Spleen (tissue), 11 donors: ENCODE data around the gene OAT. TPM values are rescaled to one million over a fixed set of nuclear protein-coding genes. Genes with fewer than 3 reads are reported as not detected.

Experiments
- DNase-seq: peaks from one replicate; pipeline ENCODE4 v3.0.0-alpha.2; 2020
- H3K27ac ChIP-seq, 8 donors: fragments of 200-600 bp; sonication (generic) in 7 of 8; 1 replicate in 4 of 8; 2 replicates in 4 of 8; pipeline versions ENCODE4 v1.5.0 to v1.8.0; 2016 to 2021; ENCODE audit warnings: inconsistent platforms in 4 of 8, mild to moderate bottlenecking in 4 of 8, moderate library complexity in 1 of 8
- H3K27me3 ChIP-seq, 7 donors: fragments of 200-600 bp; sonication (generic) in 6 of 7; replicated peaks in 1 of 7; 1 replicate in 4 of 7; 2 replicates in 3 of 7; pipeline versions ENCODE4 v1.5.0 to v1.8.0; 2016 to 2021; ENCODE audit warnings: inconsistent platforms in 3 of 7, mild to moderate bottlenecking in 1 of 7
- H3K36me3 ChIP-seq, 6 donors: fragments of 200-600 bp; sonication (generic) in 5 of 6; 1 replicate in 4 of 6; 2 replicates in 2 of 6; pipeline versions ENCODE4 v1.5.0 to v1.8.0; 2016 to 2021; ENCODE audit warnings: inconsistent platforms in 2 of 6
- H3K4me1 ChIP-seq, 6 donors: fragments of 200-600 bp; sonication (generic) in 5 of 6; 1 replicate in 3 of 6; 2 replicates in 3 of 6; pipeline versions ENCODE4 v1.5.0 to v1.8.0; 2016 to 2021; ENCODE audit warnings: inconsistent platforms in 3 of 6
- H3K4me3 ChIP-seq, 8 donors: fragments of 200-600 bp; sonication (generic) in 7 of 8; 1 replicate in 4 of 8; 2 replicates in 4 of 8; pipeline versions ENCODE4 v1.5.0 to v1.8.0; 2016 to 2021; ENCODE audit warnings: inconsistent platforms in 4 of 8, mild to moderate bottlenecking in 4 of 8, moderate library complexity in 2 of 8
- H3K9me3 ChIP-seq, 8 donors: fragments of 200-600 bp; sonication (generic) in 7 of 8; 1 replicate in 4 of 8; 2 replicates in 4 of 8; pipeline versions ENCODE4 v1.5.0 to v1.8.0; 2016 to 2021; ENCODE audit warnings: inconsistent platforms in 4 of 8
- CTCF ChIP-seq, 11 experiments: fragments of 200-600 bp in 7 of 11; fragments of 450-650 bp in 4 of 11; sonication (generic) in 4 of 11; IDR thresholded peaks in 8 of 11; conservative IDR thresholded peaks in 3 of 11; 1 replicate in 7 of 11; 2 replicates in 4 of 11; pipeline versions ENCODE4 v1.4.0 to v1.8.0; 2016 to 2021; ENCODE audit warnings: antibody characterized with exemption in 11 of 11, inconsistent platforms in 4 of 11, mild to moderate bottlenecking in 1 of 11
- POLR2A ChIP-seq, 3 donors: fragments of 450-650 bp; IDR thresholded peaks; one replicate each; pipeline ENCODE4 v1.5.1; 2017; ENCODE audit warnings: antibody characterized with exemption in 3 of 3, mild to moderate bottlenecking in 1 of 3
- POLR2AphosphoS5 ChIP-seq, 3 donors: sonication (generic); formaldehyde crosslinking; IDR thresholded peaks; one replicate each; pipeline ENCODE4 v1.5.1; 2017; ENCODE audit warnings: antibody characterized with exemption in 3 of 3
- WGBS, 5 donors: extraction: QIAGEN DNeasy Blood & Tissue Kit in 3 of 5; methylation state at CpG; one replicate each; pipeline versions ENCODE4 v1.1.5 to v1.1.7; 2013 to 2018; 5-methylcytosine and 5-hydroxymethylcytosine counted together
- intact Hi-C: fragments of 100-400 bp; cut with DNase I; formaldehyde crosslinking; loops from one replicate; pipeline ENCODE4 v1.15.0; 2023; ENCODE audit warnings: low total_unique reads
- polyA plus RNA-seq, 3 donors: library from polyadenylated mRNA; stranded (reverse); fragments of 200-250 nt; gene quantifications; one replicate each; pipeline ENCODE4 v1.2.1, GENCODE V29; 2013
- total RNA-seq, 7 donors: library from RNA; depleted of rRNA in 3 of 7; stranded (reverse); fragments of >200 nt in 3 of 7; fragmentation: NEBNext Ultra II Directional in 4 of 7; extraction: Animal tissue kit (Norgen Biotek cat#: 25700) in 4 of 7; gene quantifications; one replicate each; pipeline versions ENCODE4 v1.1.0 to v1.2.1, GENCODE V29; 2016 to 2021
- donor health status: healthy with polysubstance abuse.
- donor health status: DM: no; HTN: no; CAD: no; lungs with moderate emphysema.
- donor health status: DM: no; HTN: no; CAD: no.
- donor health status: Bipolar disorder and iron deficiency.
- donor health status: healthy.
- donor health status: DM: no; HTN: no; CAD: no.
- donor health status: DM: yes; HTN: yes; CAD: no.

OAT gene
- total and polyA plus RNA-seq, 10 donors = 22.1 to 63.0 (median 47.0) TPM

GRCh38 chr10:124366343-124366742 is 52.4 kb downstream of the OAT start:
- peaks cover 0 to 20% (median 0%) of the 10 kb centered on the region in 6 donors for H3K4me1 ChIP-seq
- TF ChIP-seq CTCF (IDR thresholded peaks at IDR 0.05 in 8 of 11, conservative IDR thresholded peaks at IDR 0.05 in 3 of 11) (no peak), POLR2A (IDR thresholded peaks at IDR 0.05) (no peak), POLR2AphosphoS5 (IDR thresholded peaks at IDR 0.05) (no peak)
- 66 to 87% (median 83%) methylated on average over 5 of the region's 5 CpGs for WGBS, 5 donors

GRCh38 chr10:124364674-124365073 is 54.0 kb downstream of the OAT start:
- peaks cover 0 to 9% (median 0%) of the 10 kb centered on the region in 7 donors for H3K27me3 ChIP-seq

More at GRCh38 chr10:124366343-124366742, 52.4 kb downstream of the OAT start:
- no peak for DNase-seq
- intact Hi-C loops = no loop called here
- no peaks in the 10 kb centered on the region for H3K9me3 ChIP-seq
- H3K36me3 ChIP-seq = no peaks in the 10 kb centered on the region
- H3K4me3 ChIP-seq = no peak overlapping the region
- peaks cover 0 to 20% (median 0%) of the 10 kb centered on the region in 7 donors for H3K27me3 ChIP-seq
- no peak overlapping the region for H3K27ac ChIP-seq

GRCh38 chr10:124362568-124362967 is 56.2 kb downstream of the OAT start:
- intact Hi-C loops = no loop called here
- DNase-seq = peak; percentile 24
- peaks cover 0 to 4% (median 0%) of the 10 kb centered on the region in 6 donors for H3K4me1 ChIP-seq
- H3K27me3 ChIP-seq = peaks cover 0 to 4% (median 0%) of the 10 kb centered on the region in 7 donors
- H3K36me3 ChIP-seq = no peaks in the 10 kb centered on the region
- no peak overlapping the region for H3K4me3 ChIP-seq
- no peak for TF ChIP-seq POLR2A (IDR thresholded peaks at IDR 0.05)
- TF ChIP-seq POLR2AphosphoS5 (IDR thresholded peaks at IDR 0.05) = no peak
- no peak for TF ChIP-seq CTCF (IDR thresholded peaks at IDR 0.05 in 8 of 11, conservative IDR thresholded peaks at IDR 0.05 in 3 of 11)
- 73 to 89% (median 88%) methylated on average over 10 of the region's 10 CpGs for WGBS, 5 donors
- peaks cover 0 to 23% (median 17%) of the 10 kb centered on the region in 8 donors for H3K9me3 ChIP-seq
- no peak overlapping the region for H3K27ac ChIP-seq

More at GRCh38 chr10:124364674-124365073, 54.0 kb downstream of the OAT start:
- H3K36me3 ChIP-seq = no peaks in the 10 kb centered on the region
- intact Hi-C loops = no loop called here
- H3K27ac ChIP-seq = no peak overlapping the region
- H3K4me1 ChIP-seq = peaks cover 0 to 6% (median 0%) of the 10 kb centered on the region in 6 donors
- H3K4me3 ChIP-seq = no peak overlapping the region
- TF ChIP-seq POLR2A (IDR thresholded peaks at IDR 0.05) (no peak), CTCF (IDR thresholded peaks at IDR 0.05 in 8 of 11, conservative IDR thresholded peaks at IDR 0.05 in 3 of 11) (no peak), POLR2AphosphoS5 (IDR thresholded peaks at IDR 0.05) (no peak)
- 79 to 89% (median 86%) methylated on average over 5 of the region's 5 CpGs for WGBS, 5 donors
- DNase-seq = peak; percentile 22
- H3K9me3 ChIP-seq = peaks cover 0 to 10% (median 6%) of the 10 kb centered on the region in 8 donors

- Histone ChIP-seq H3K9me3 (peaks cover 0 to 23% (median 17%) of the 10 kb centered on the region in 8 donors), H3K4me3 (no peak overlapping the region), H3K27me3 (no peaks in the 10 kb centered on the region), H3K36me3 (no peaks in the 10 kb centered on the region), H3K4me1 (peaks cover 0 to 12% (median 7%) of the 10 kb centered on the region in 6 donors), H3K27ac (no peak overlapping the region)
- no peak for TF ChIP-seq CTCF (IDR thresholded peaks at IDR 0.05 in 8 of 11, conservative IDR thresholded peaks at IDR 0.05 in 3 of 11)
- no peak for TF ChIP-seq POLR2A (IDR thresholded peaks at IDR 0.05)
- TF ChIP-seq POLR2AphosphoS5 (IDR thresholded peaks at IDR 0.05) = no peak
- intact Hi-C loops = no loop called here
- 76 to 94% (median 86%) methylated on average over 2 of the region's 2 CpGs for WGBS, 5 donors
- DNase-seq = no peak
These were observed 59.3 kb downstream of the OAT start for GRCh38 chr10:124359336-124359832.
